Esophagus squamous epithelium (tissue), 4 donors: ENCODE data around the gene EFCAB13.

ENCODE experiments used
- CTCF ChIP-seq, 6 experiments: fragments of 450-650 bp in 4 of 6; fragments of 200-600 bp in 2 of 6; sonication (generic) in 2 of 6; IDR thresholded peaks; one replicate each; pipeline ENCODE4 v1.5.1; 2016 to 2019; ENCODE audit warnings: antibody characterized with exemption in 6 of 6, mild to moderate bottlenecking in 4 of 6, moderate library complexity in 4 of 6
- POLR2A ChIP-seq, 4 donors: fragments of 450-650 bp; IDR thresholded peaks; one replicate each; pipeline ENCODE4 v1.6.1; 2017; ENCODE audit warnings: antibody characterized with exemption in 4 of 4, mild to moderate bottlenecking in 4 of 4, moderate library complexity in 3 of 4

DNA sequence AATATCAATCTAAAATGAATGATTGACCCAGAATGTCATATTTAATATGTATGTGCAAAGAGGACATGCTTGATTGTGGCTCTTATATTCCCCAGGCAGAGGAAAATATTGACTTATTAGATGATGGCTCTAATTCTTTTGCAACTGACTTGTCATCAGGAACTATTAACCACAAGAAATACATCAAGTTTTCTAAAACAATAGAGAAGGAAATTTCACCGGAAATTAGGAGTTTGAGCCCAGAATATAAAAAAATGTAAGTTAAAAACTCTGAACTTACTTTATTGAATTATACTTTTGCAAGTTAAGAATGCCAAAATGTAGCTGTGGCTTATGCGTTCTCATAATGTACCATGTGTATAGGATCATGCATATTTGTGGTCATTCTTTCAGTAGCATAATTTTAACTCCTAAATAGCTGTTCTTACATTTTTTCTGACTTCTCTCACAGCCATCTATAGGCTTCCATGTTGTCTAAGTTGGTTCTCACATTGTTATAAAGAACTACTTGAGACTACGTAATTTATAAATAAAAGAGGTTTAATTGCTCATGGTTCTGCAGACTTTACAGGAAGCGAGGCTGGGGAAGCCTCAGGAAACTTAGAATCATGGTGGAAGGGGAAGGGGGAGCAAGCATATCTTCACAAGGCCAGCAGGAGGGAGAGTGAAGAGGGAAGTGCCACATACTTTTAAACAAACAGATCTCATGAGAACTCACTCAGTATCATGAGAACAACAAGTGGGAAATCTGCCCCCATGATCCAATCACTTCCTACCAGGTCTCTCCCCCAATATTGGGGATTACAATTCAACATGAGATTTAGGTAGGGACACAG is 11.6 kb downstream of the EFCAB13 start:
- TF ChIP-seq CTCF (IDR thresholded peaks at IDR 0.05): no peak
- TF ChIP-seq POLR2A (IDR thresholded peaks at IDR 0.05): no peak
